SK-N-DZ (cell line): ENCODE results near the gene AP5Z1.

Experiments used
- DNase-seq: peaks from one replicate; pipeline ENCODE4 v3.0.0-alpha.2; 2015; ENCODE audit warnings: low spot score

Gene AP5Z1

DNA sequence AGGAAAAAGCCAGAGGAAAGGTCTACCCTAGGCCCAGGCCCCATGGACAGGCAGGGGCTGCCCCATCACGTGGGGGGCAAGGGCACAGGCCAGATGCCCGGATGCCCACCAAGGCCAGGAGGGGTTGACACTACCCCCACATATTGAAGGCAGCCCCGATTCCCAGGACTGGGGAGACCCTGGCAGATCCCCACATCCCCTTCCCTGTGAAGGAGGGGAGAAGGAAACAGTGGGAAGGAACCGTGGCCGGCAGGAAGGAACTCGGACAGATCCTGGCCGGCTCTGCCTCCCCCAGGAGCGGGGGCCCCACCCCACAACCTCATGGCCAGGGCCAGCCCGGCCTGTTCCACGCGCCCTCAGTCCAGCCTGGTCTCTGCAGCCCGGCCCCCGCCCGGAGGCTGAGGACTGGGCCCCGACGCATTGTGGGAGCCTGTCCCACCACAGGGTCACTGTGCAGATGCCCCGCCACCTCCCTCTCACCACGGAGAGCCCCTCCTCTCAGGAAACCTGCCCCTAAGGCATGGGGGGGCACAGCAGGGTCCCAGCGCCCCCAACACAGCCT lies 45.1 kb downstream of the AP5Z1 start:
- DNase-seq = no peak

DNA sequence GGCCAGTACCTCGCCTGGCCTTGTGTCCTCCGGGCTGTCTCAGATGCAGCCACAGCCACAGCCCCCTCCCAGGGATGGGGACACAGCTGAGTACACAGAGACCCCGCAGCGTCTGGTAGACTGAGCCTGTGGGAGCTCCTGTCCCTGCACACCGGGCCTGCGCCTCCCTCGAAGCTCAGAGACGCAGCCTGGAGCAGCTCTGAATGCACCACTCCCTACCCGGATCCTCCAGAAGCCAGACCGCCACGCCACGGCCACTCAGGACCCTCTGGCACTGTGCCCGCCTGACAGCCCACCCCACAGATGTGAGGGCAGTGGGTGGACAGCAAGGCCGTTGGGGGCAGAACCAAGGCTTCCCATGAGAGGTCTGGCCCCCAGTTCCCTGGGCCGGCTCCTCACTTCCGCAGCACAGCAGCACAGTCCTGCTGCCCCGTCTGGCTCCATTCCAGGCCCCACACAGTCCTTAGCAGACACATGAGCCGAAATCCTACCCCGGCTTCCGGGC lies 45.6 kb downstream of the AP5Z1 start:
- no peak for DNase-seq

DNA sequence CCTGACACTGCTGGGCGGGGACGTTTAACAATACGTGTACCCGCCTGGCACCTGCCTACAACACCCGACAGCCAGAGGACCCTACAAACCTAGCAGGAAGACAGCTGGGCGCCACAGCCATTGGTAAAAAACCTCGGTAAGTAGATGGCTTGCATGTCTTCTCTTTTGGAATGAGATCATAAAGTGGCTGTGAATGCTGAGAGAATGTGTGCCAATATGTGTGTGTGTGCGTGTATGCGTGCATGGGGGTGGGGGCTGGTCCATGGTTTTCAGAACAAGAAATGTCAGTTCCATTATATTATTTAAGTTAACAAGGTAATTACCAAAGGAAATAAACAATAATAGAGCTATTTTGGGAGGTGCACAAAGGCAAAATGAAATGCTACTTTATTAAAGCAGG lies 47.3 kb downstream of the AP5Z1 start:
- no peak for DNase-seq

DNA sequence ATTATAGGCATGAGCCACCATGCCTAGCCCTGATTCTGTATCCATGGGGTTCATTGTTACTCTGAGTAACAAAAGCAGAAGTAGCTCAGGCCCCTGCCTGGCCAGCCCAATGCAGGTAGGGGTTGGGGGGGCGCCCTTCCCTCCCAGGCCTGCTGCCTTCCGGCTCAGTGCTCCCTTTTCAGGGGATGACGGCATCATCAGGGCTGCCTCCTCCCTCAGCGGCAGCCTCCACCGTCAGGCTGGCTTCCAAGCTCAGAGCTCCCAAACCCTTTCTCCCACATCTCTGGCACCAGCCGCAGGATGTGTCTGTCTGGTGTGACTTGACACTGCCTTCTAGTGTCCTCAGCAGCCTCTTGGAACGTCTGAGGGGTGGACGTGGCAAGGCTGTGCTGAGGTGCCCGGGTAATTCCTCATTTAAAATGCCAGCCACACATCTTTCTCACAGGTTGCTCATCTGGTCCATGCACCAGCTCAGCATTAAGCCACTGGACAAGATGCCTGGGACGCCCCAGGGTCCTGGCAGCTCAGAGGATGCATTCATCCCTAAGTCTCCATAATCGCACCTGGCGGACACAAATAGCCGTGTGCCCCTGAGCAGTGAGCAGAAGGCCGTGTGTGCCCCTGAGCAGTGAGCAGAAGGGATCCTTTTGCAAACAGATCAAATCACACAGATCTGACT lies 48.2 kb downstream of the AP5Z1 start:
- no peak for DNase-seq

DNA sequence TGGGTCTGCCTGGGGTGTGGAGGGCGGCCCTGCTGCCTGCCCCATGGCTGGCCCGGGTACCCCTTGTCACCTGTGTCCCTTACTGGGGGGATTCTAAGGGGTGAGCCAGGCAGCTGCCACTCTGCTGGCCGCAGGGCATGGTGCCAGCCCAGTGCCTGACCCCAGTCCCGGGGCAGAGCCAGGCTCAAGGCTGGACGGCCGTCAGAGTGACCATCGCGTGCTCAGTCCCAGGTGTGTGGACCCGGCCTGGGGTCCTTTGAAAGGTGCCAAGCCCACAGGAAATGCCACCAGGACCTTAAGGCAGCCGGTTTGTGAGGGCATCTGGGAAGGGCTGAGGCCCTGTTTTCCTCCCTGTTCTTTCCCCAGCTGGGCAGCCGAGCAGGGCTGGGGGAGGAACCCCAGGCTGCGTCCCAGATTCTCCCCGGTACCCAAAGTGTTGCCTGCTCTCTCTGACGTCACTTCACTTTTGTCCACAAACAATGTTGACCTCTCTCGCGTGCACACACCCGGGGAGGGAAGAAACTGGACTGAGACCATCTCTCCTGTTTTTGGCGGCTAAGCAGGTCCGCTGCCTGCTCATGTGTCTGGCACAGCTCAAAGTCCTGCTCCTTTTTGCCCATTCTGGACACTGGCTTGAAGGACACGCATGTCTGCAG lies 48.8 kb downstream of the AP5Z1 start:
- no peak for DNase-seq

DNA sequence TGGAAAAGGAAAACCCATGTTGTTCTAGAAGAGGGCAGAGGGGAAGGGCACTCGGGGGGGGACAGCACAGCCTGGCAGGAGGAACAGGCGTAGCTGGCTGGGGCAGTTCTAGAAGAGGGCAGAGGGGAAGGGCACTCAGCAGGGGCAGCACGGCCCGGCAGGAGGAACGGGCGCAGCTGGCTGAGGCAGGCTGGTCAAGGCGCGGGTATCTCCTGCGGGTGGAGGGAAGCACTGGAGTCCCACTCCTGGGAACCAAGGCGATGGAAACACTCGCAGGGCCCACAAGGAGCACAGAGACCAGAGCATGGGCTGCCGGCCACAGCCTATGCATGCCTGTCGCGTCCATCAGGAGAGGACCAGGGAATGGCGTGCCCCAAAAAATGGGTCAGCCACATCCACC lies 49.7 kb downstream of the AP5Z1 start:
- no peak for DNase-seq

DNA sequence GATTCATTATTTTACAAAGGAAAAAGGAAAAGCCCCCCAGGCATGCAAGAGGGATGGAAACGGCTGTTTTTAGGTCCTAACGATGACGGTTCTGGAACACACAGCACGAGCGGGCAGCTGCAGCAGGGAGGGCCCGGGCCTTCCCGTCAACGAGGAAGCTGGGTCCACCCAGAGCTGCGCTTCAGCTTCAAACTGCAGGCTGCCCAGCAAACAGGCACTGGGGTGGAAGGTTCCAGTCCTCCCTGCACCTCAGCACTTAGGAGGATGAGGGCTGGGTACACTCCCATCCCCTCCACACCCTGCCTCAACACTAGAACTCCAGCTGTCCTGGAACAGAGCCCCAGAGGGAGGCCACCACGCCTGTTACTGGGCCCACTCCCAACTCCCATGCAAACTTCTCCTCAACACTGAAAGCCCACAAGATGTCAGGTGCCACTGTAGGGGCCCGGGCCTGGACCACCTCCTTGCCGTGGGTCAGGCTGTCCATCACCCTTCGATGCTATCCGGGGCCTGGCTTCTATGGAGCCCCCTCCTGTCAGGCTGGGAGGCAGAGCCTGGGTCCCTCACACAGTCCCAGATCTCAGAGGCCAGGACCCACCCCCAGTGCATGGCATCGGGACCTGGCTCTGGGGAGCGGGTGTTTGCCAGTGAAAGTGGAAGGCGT lies 53.4 kb downstream of the AP5Z1 start:
- DNase-seq = no peak

DNA sequence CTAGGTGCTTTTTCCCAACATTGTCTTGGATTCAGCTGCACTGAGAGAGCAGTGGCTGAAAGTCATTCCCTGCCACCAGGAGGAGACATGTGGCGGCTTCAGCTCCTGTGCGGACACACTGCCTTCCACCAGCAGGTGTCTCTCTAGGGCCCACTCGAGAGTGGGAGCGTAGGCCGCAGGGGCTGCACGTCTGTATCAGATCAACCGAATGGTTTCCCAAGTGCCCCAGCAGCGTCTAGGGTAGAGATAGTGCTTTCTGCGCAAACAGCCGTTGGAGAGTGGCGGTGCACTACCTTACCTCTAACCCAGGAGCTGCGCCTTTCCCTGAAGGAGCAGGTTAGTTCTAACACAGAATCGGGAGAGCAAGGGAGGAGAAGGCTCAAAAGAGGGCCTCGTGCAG lies 54.8 kb downstream of the AP5Z1 start:
- DNase-seq = peak; percentile 92

DNA sequence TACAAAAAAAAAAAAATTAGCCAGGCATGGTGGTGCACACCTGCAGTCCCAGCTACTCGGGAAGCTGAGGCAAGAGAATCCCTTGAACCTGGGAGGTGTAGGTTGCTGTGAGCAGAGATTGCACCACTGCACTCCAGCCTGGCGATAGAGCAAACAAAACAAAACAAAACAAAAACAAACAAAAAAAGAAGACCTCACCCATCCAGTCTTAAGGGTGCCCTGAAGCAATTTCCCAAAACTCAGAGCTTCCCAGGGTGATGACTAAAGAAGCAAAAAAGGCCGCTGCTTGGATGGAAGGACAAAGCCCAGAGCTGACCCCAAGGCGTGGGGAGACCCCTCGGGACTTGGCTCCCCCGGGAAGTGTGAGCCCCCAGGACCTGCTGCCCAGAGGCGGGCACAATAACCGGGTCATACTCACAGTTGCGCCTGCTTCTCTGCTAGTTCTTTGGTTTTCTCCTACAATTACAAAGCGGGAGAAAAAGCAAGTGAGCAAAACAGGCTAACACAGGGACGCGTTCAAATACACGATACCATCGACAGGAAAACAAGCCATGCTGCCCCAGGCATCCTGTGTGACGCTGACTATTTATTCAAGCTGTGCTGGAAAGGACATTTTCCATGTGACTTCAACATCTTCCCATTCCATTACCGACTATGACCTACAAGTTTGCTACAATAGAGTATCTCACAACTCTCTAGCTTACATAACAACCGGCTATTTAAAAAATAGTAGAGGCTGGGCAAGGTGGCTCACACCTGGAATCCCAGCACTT lies 56.5 kb downstream of the AP5Z1 start:
- DNase-seq = no peak

DNA sequence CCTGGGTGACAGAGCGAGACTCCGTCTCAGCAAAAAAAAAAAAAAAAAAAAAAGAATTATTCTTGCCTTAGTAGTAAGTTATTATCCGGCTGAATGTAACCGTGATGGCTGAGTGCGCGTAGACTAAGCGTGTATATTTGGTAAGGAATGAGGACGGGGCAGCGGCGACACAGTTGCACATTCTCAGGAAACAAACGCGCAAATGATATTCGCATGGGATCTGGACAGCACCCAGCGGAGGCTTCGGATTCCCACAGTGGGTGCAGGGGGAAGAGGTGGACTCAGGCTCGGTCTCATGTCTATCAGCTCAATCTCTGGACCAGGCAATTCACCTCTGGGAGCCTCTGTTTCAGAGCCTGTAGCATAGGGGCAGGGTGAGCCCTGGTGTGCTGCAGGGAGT lies 57.3 kb downstream of the AP5Z1 start:
- no peak for DNase-seq

DNA sequence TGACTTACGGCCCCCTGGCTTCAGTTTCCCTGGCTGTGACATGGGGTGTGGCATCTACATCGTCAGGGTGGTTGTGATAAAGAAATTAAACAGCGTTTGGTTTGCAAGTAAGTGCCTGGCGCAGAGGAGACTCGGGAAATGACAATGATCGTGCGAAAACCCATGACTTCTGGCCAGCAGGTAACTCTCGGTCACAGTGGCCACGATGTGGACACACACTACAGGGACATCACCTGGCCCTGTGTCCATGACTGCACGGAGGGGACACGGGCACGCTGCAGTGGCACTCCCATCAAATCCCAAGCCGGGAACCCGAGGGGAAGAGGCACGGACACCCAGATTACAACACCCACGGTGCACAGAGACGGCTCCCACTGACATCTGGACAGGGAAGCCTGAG lies 57.8 kb downstream of the AP5Z1 start:
- no peak for DNase-seq

DNA sequence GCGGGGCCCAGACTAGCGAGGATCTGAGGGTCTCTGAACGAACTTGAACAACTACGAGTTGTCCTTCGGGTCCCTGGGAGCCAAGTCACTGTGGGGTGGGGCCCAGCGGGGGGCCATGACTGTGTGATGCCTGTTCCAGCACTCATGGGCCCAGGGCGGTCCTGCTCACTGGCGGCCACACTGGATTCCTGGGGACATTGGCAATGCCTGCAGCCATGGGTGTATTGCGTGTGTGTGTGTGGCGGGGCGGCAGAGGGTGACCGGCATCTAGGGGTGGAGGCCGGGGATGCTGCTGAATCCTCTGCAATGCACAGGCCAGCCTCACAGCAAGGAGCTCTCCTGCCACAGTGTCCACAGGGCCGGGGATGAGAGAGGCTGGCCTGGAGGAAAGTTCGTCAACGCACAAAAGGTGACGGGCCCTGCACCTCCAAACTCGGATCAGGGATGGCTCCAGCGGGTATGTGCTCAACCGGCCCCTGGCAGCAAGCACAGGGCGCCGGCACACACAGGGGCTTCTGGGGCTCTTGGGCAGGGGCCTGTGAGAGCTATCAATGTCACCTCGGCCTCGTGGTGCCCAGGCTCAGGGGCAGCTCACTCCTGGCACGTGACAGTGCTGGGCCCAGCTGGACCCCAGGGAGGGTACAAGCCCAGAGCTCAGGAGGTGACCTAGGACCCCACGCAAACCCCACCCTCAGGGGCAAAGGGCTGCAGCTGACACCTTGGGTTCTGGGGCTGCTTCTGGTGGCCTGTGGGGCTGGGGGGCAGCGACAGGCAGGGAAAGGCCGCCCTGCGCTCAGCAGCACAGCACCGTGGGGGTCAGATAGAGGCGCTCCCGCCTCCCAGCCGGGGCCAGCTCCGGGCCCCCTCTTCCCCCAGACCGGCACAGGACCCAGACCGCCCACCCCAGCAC lies 58.5 kb downstream of the AP5Z1 start:
- no peak for DNase-seq

DNA sequence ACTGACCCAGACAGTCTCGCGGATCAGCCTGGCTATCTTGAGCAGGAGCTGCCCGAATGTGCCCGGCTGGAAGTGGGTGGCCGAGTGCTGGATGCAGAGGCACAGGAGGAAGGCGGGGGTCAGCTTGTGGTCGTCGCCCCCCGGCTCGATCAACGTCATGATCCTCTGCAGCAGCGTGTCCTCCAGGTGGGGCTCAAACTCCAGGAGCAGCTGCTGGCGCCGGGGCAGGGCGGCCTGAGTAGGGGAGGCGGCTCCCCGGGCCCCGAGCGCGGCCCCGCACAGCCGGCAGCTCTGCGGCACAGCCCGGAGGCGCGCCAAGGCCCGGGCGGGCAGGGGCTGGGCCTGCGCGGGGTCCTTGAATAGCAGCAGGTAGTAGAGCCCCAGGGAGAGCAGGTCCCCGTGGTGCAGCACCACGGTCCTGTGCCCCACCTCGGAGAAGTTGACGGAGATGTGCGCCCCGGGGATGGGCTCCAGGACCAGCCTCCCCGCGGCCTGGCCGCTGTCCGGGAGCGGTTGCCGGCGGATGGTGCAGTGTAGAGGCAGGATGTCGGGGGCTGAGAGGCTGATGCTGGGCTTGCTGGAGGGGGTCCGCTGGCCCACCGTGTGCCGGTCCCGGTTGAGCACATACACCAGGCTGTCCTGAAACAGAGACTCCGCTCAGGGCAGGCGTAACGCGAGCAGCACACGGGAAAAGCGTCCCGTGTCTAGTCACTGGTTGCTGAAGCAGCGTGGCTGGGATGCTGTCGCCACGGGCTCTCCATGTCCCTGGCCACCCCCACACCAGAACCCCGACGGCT lies 59.4 kb downstream of the AP5Z1 start:
- DNase-seq = no peak

DNA sequence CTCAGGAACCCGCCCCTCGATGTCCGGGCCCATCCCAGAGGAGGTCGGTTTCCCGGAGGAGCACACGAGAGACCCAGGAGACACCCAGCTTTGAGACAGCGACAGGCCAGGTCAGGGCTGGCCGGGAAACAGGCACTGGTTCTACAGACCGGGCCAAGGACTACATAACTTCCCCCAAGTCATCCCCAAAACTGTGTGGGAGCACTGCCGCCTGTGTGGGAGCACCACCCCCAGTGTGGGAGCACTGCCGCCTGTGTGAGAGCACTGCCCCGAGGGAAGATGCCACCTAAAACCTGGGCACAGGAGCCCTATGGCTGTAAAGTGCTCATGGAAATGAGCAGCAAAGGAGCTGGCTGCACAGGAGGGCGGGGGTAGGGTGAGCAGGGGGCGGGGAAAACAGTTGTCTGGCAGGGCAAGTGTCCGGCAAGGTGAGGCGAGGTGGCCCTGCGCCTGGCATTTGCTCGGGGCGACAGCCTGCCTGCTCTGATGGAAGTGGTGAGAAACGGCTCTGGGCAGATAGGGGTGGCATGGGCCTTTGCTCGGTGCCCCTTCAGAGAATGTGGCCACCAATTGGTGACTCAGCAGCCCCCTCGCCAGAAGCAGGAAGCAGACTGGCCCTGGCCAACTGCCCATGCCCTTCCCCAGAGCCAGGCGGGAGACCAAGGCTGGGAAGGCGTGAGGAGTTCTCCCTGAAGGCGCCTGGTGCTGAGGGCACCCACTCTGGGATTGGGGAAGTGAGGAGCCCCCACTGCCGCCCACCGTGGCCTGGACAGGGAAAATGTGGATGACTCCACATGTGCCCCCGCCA lies 60.2 kb downstream of the AP5Z1 start:
- no peak for DNase-seq

DNA sequence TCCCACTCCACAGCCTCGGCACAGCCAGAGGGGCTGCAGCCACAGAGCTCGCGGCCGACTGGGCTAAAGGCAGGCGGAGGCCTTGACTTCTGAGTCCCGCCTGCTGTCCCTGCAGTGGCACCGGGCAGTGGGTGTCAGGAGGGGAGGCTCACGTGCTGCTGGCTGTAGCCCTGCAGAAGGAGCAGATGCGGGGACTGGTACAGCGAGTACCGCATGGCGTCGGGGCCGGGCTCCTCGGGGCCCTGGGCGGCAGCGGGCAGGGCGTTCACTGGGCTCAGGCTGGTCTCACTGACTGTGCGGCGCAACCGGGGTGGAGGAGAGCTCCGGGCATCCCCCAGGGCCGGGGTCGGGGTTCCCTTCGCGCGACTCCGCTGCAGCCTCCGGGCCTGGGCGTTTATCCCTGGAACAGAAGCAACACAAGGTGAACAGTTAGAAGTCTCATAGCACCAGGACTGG lies 60.8 kb downstream of the AP5Z1 start:
- no peak for DNase-seq

DNA sequence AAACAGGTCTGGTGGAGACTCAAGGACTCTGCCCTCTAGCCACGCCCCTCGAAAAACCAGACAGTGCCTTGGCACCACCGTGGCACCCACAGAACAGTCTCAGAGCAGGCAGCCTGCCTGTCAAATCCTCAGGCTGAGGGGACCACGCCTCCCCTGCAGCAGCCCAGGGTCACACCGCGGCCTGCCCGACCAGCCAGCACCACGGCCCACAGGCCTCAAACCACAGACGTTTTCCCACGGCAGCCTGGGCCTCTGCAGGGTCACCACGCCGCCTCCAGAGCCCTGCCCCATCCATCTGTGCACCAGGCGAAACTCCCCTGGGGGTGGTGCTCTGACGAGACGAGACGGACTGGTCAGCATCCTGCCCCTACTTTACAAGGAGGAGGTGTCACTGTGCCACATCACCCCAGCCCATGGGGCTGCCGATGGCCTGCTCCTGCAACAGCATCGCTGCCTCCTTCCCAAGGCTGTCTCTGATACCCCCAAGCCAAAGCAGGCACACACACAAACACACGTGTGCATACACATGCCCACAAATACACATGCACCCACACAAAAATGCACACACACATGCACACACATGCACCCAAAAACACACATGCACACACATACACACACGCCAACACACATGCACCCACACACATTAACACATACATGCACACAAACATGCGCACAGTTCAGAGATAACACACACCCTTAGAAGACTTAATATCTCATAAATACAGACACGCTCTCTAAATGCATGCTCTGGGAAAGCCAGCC lies 61.8 kb downstream of the AP5Z1 start:
- peak; percentile 41 for DNase-seq

DNA sequence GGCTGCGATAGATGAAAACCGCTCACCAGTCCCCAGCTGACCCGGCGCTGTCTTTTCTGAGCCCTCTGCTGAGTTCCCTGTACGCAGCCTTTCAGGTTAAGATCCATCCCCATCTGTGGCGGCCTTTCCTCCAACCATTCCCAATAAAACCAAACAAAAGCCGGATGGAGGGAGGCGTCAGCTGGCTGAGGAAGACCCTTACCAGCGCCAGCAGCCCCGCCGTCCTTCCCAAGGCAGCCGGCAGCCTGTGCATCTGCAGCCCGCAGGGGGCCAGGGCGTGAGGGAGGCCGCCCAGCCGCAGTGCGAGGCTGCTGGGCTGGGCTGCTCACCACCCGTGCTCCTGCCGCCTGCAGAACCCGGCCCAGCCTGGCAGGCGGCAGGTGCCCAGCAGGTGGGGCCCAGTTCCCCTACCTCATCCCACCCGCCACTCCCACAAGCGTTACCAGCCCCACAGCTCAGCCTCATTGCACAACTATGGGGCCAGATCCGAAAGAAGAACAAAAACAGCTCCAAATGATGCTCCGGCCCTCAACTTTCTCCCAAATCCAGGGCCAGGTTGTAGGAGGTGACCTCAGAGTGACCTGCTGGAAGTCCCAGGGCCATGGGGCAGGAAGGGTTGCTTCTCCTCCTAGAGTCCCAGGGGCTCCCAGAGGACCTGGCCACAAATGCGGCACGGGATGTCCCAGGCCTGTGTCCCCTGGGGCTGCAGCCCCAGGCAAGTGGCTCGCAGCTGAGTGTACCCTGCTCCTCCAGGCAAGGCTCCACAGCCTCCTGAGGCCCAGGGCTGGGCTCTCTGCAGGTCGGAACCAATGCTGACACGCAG lies 62.6 kb downstream of the AP5Z1 start:
- peak; percentile 39 for DNase-seq
